GM19193 (cell line): ENCODE results near the gene WDFY4.

ENCODE experiments used
- POLR2A ChIP-seq: IDR thresholded peaks from 4 replicates; pipeline ENCODE4 v1.6.1; 2011; ENCODE audit not compliant: insufficient read depth, insufficient read length; ENCODE audit errors: extremely low read depth

Gene WDFY4

GRCh38 chr10:48872234-48872633 is 187.6 kb downstream of the WDFY4 start:
- no peak for TF ChIP-seq POLR2A

- no peak for TF ChIP-seq POLR2A
Observed at GRCh38 chr10:48878091-48878490, 193.4 kb downstream of the WDFY4 start.

DNA sequence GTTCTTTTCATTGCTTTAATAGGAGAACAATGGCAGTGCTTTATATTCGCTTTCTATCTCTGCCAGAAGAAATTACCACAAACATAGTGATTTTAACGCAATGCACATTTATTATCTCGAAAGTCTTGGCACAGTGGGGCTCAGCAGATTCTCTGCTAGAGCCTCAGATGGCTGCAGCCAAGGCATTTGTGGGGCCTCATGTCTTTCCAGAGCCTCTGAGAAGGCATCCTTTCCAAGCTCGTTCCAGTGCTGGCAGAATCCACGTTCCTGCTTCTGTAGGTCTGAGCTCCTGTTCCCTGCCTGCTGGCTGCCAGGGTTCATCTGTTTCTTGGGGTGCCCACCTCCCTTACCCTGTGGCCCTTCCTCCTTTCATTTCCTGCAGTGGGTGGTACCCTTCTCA is 194.8 kb downstream of the WDFY4 start:
- TF ChIP-seq POLR2A: no peak

DNA sequence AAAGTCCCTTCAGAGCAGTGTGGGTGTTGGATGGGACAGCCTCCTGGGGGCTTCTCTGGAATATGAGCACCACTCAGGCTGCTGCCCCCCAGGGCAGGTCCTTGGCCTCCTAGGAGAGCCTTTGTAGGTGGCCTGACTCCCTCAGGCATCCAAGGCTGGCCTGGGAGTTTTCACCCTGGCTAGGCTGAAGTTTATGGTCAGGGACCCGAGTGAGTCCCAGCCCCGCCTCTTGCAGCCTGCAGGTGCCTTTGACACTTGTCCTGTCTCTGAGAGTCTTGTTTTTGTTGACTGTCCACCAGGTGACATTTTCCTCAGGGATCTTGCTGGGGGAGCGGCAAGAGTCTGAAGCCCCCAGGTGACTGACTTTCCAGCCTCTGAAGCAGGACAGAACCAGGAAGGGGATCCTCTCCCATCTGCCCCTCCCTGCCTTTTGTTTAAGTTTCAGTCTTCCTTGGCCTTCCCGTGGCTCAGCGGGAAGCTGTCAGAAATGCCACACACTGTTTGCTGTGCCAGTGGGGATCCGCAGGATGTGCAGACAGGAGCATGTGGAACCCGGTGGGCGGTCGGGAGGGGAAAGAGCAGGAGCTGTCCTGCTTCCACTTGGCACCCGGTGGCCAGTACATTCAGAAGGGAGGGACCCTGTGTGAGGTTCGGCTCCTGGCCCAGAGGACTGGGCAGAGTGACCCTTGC is 195.5 kb downstream of the WDFY4 start:
- no peak for TF ChIP-seq POLR2A

- TF ChIP-seq POLR2A: no peak
Observed at GRCh38 chr10:48881937-48882336, 197.3 kb downstream of the WDFY4 start.

DNA sequence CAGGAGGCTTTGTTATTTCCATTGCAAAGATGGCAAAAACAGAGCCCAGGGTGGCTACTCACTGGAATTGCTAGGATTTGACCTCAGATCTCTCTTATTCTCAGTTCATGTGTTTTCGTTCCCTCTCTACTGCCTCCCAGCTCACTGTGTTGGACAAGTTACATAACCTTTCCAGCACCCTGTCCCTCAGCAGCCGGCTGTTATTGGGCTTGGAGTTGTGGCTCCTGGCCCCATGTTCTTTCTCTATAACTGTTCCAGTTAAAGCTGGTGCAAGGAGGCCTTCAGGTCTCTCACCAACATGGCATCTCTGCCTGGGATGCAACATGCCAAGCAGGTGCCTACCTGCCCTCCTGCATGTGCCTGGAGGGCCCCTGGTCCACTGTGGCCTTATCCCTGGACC is 198.2 kb downstream of the WDFY4 start:
- TF ChIP-seq POLR2A: no peak

DNA sequence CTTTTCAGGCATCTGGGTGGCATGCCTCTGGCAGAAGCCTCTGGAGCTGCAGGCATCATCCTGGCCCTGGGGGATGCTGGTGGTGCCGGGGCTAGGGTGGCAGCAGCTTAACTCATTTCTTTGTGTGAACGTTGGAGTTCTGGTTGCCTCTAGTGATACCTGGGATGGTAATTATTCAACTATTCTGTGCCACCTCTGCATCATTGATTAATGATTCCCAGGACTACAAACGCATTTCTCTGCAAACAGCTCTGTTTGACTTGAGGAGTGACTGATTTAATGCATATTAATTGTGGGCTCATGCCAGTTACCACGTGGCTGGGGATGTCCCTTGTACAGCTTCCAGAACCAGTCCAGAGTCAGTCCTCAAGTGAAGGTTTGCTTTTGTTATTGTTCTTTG is 199.0 kb downstream of the WDFY4 start:
- no peak for TF ChIP-seq POLR2A

DNA sequence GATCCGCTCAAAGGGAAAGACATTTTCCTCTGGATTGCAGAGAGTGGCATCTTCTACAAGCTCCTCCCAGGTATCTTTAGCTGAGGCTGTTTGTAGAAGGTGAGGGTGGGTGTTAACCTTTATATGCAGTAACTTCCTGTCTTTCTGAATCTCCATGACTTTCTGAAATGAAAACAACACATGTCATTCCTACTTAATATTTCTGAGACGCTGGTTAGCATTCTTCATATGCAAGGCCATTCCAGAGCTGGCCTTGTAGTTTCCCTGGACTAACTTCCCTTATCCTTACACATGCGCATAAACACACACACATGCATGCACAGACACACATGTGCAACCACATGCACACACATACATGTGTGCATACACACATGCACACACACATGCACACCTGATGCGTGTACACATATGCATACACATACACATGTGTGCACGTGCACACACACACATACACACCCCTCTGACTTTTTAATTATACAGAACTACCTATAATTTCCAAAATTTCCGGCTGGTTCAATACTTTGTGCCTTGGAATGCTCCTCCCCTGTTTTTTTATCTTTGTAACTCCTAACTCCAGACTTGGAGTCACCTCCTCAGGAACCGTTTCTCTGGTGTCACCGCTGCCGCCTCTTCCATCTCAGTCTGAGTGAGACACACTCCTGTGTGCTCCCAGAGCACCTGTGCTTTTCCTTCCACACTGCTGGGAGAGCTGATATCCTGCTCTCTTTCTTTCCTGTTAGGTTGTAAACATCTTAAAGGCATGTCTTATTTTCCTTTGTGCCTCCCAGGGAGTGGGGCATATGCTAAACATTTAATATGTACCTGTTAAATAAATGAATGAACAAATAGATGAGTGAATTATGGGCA is 199.7 kb downstream of the WDFY4 start:
- TF ChIP-seq POLR2A: no peak

GRCh38 chr10:48885376-48885775 is 200.7 kb downstream of the WDFY4 start:
- TF ChIP-seq POLR2A: no peak

- TF ChIP-seq POLR2A: no peak
Observed at GRCh38 chr10:48887982-48888381, 203.3 kb downstream of the WDFY4 start.

DNA sequence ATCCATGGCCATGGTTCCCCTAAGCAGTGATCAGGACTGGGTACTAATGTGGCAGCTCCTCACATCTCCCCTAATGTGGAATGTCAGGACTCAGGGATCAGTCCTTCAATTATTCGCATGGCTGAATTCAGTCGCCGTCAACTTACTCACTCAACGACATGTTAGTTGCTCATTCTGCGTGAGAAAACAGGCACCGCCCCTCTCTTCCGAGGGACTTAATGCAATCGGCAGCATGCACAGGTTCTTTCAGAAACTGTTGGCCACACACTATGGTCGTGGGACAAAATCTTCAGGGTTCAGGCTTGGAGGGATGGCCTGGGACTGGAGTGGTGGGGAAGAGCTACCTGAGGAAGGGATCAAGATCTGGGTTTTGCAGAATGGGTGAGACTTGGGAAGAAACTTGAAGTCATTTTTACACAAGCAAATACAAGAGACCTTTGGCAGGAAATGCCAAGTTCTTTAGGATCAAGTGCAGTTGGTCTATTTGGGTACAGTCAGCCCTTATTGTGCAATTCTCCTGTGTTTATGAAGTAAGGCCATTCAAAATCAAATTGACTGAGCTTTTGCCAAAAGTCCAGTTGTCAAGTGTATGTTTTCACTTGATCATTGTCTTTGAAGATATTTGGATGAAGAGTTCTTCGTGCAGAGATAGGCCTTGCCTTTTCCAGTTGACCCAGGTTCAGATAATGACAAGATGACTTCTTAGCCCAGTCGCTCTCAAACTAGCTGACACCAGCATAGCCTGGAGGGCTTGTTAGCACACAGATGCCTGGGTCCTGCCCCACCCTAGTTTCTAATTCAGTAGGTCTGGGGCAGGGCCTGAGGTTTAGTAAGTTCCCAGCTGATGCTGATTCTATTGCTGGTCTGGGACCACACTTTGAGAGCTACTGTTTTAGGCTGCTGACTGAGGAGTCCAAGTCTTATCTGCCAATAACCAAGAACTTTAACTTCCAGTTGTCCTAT is 206.5 kb downstream of the WDFY4 start:
- no peak for TF ChIP-seq POLR2A

DNA sequence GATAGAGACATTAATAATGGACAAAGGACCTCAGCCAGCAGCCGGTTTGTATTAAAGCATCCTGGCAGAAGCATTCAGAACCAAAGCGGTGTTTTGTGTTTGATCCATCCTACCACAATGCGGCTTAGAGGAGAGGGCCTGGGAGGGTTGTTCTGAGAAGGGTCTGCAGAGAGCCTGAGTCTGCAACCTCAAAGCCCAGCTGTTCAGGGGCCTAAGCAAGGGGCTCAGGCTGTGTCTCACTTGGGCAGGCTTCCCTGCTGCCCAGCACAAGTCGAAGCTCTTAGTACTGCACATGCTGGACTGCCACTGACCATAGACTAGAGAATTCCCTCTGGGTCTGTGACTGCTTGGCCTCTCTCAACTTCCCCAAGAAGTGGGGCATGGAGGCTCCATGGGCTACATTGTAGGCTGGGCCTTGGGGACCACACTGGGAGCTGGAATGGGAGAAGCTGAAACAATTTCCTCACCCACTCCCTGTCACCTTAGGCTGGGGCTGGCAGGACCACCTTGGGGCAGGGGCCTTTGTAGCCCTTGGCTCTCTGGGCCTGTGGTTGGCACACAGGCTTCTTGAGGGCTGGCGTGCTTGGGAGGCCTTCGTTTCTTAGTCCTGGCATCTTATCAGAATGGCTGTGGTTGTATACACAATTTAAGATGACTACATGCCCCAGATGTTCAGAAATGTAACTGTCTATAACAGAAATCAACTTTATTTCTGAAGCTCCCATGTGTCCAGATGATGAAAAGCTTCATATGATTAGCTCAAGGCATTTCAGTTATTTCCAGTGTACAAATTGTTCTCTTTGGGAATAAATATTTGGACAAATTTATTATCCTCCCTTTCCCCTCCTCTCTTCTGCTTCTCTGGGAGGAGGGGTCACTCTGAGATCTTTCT is 210.5 kb downstream of the WDFY4 start:
- TF ChIP-seq POLR2A: no peak

- TF ChIP-seq POLR2A: no peak
Observed at GRCh38 chr10:48895803-48896195, 211.1 kb downstream of the WDFY4 start.
